Uterus (tissue), 2 donors: ENCODE data around the gene CTSL.

ENCODE experiments used
- POLR2A ChIP-seq, 2 donors: fragments of 450-650 bp; IDR thresholded peaks; one replicate each; pipeline ENCODE4 v1.6.1; 2016; ENCODE audit warnings: antibody characterized with exemption in 2 of 2, mild to moderate bottlenecking in 1 of 2, moderate library complexity in 1 of 2
- TF ChIP-seq, protein P1 (sequence below), 4 experiments: fragments of 200-600 bp in 2 of 4; fragments of 450-650 bp in 2 of 4; sonication (generic) in 2 of 4; IDR thresholded peaks; one replicate each; pipeline ENCODE4 v1.5.1; 2016 to 2019; ENCODE audit warnings: antibody characterized with exemption in 4 of 4, mild to moderate bottlenecking in 2 of 4, moderate library complexity in 1 of 4

DNA sequence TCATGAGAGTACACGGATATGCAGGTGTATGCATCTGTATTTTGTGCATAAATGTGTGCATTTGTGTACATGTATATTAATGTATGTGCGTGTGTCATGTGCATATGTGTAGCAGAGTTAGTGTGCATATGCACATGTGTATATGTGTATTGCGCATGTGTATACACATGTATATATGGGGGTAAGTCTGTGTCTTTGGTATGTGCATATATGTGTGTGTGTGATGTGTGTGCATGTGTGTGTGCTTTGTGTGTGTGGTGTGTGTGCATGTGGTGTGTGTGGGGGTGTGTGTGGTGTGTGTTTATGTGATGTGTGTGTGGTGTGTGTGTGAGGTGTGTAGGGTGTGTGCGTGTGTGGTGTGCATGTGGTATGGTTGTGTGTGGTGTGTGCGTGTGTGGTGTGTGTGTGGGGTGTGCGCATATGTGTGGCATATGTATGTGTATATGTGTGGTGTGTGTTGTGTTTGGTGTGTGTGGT, 13.1 kb upstream of the CTSL start:
- TF ChIP-seq, protein P1, sequence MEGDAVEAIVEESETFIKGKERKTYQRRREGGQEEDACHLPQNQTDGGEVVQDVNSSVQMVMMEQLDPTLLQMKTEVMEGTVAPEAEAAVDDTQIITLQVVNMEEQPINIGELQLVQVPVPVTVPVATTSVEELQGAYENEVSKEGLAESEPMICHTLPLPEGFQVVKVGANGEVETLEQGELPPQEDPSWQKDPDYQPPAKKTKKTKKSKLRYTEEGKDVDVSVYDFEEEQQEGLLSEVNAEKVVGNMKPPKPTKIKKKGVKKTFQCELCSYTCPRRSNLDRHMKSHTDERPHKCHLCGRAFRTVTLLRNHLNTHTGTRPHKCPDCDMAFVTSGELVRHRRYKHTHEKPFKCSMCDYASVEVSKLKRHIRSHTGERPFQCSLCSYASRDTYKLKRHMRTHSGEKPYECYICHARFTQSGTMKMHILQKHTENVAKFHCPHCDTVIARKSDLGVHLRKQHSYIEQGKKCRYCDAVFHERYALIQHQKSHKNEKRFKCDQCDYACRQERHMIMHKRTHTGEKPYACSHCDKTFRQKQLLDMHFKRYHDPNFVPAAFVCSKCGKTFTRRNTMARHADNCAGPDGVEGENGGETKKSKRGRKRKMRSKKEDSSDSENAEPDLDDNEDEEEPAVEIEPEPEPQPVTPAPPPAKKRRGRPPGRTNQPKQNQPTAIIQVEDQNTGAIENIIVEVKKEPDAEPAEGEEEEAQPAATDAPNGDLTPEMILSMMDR (IDR thresholded peaks at IDR 0.05) = no peak
- TF ChIP-seq POLR2A (IDR thresholded peaks at IDR 0.05) = no peak
